GM19463 (cell line): ENCODE measurements around the gene TTC16.

Experiments used
- ATAC-seq: cut with Tn5 transposase; IDR thresholded peaks from one replicate; pipeline ENCODE4 v1.9.1; 2021; ENCODE audit warnings: mild to moderate bottlenecking, moderate library complexity; ENCODE audit not compliant: unreplicated experiment

The TTC16 gene

GRCh38 chr9:127717766-127718165, 1.9 kb downstream of the TTC16 start:
- no peak for ATAC-seq

GRCh38 chr9:127720031-127720864, 4.4 kb downstream of the TTC16 start:
- ATAC-seq: no peak

- no peak for ATAC-seq
Measured at GRCh38 chr9:127720865-127721227, 5.0 kb downstream of the TTC16 start.

GRCh38 chr9:127721391-127721821, 5.5 kb downstream of the TTC16 start:
- ATAC-seq: no peak

- ATAC-seq: no peak
Measured at GRCh38 chr9:127722055-127722745, 6.3 kb downstream of the TTC16 start.

GRCh38 chr9:127723013-127723412, 7.1 kb downstream of the TTC16 start:
- ATAC-seq: no peak

- ATAC-seq: no peak
Measured at GRCh38 chr9:127723444-127723843, 7.6 kb downstream of the TTC16 start.

GRCh38 chr9:127724012-127724411, 8.1 kb downstream of the TTC16 start:
- ATAC-seq: no peak

GRCh38 chr9:127726871-127727270, 11.0 kb downstream of the TTC16 start:
- no peak for ATAC-seq

- ATAC-seq: no peak
Measured at GRCh38 chr9:127728808-127729207, 12.9 kb downstream of the TTC16 start.

GRCh38 chr9:127729522-127730256, 13.8 kb downstream of the TTC16 start:
- ATAC-seq: no peak

GRCh38 chr9:127730262-127730661, 14.4 kb downstream of the TTC16 start:
- no peak for ATAC-seq

GRCh38 chr9:127730799-127731410, 15.0 kb downstream of the TTC16 start:
- no peak for ATAC-seq

- no peak for ATAC-seq
Measured at GRCh38 chr9:127731938-127732337, 16.1 kb downstream of the TTC16 start.

GRCh38 chr9:127732444-127732843, 16.6 kb downstream of the TTC16 start:
- no peak for ATAC-seq

- no peak for ATAC-seq
Measured at GRCh38 chr9:127733614-127734013, 17.7 kb downstream of the TTC16 start.

GRCh38 chr9:127734247-127734746, 18.4 kb downstream of the TTC16 start:
- ATAC-seq: no peak

- peak; percentile 87 for ATAC-seq
Measured at GRCh38 chr9:127734747-127735529, 19.1 kb downstream of the TTC16 start, which contains the start of gene TOR2A. Gene TOR2A, minus strand, starts transcription at chr9:127735294. Its CDS starts 24 bp downstream, at chr9:127735270.

- ATAC-seq: no peak
Measured at GRCh38 chr9:127735530-127736185, 19.8 kb downstream of the TTC16 start.

GRCh38 chr9:127738666-127739065, 22.8 kb downstream of the TTC16 start:
- ATAC-seq: no peak
